GM18502 (cell line): ENCODE results near the gene WFS1.

Experiments used
- ATAC-seq: cut with Tn5 transposase; IDR thresholded peaks from one replicate; pipeline ENCODE4 v1.9.1; 2021; ENCODE audit warnings: mild to moderate bottlenecking; ENCODE audit not compliant: unreplicated experiment, poor library complexity

Gene WFS1

GRCh38 chr4:6295495-6295894 is 25.8 kb downstream of the WFS1 start:
- ATAC-seq = no peak

- ATAC-seq = no peak
These were observed 26.4 kb downstream of the WFS1 start for GRCh38 chr4:6296026-6296425.

DNA sequence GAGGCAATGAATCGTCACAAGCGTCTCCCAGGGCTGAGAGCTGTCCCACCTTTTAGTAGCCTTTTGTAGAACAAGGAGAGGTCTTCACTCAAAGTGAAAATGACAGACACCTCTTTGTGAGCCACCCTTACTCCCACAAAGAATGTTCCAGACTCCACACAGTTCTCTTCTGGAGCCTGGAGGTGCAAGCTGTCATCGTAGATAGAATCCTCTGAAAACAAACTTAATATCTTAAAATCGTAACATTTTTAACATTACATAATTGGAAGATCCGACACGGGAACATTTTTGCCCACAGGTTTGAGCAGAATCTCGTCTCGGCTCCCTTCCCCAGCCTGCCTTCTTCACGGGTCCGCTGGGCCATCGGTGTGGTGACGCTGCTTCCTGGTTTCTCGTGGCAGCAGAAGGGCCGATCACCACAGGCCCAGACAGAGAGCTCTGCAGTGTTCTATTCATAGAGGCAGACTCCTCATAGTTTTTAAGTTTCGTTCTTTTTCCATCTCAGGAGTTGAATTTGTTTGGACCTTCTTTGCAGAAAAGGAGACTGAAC is 27.7 kb downstream of the WFS1 start:
- no peak for ATAC-seq

DNA sequence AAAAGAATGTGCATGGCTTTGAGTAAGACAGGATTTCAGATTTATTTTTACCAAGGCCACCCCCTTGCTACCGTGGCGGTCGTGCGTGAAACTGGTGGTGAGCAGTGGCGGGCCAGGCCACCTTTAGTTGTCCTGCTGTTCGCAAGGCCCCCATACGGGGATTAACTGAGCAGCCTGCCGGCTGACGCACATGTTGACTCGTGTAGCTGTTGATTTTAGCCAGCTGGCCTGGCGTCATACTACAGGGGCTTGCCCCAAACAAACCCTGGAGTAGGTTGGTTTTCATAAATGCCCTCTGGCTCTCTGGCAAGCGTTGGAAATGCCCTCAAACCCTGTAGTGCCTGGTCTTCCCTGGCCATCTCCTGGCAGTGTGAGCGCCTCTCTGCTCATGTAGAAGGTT is 28.4 kb downstream of the WFS1 start:
- no peak for ATAC-seq

- no peak for ATAC-seq
These were observed 29.2 kb downstream of the WFS1 start for GRCh38 chr4:6298852-6299251.

DNA sequence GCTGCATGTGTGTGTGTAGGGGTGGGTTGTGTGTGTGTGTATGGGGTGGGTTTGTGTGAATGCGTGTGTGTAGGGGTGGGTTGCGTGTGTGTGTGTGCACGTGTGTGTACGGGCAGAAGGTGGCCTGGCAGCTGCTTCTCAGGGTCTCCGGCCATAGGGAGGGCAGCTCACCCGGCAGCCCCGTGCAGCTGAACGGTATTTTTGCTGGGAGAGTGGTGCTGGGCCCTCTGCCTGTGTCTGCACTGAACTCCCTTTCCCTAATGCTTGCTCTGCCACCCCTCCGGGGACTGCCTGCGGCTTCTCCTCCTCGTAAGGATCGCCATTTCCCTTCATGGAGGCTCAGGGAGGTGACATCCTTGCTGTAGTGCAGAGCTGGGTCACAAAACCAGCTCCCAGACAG is 30.2 kb downstream of the WFS1 start:
- ATAC-seq = no peak

GRCh38 chr4:6300359-6300758 is 30.7 kb downstream of the WFS1 start:
- no peak for ATAC-seq

DNA sequence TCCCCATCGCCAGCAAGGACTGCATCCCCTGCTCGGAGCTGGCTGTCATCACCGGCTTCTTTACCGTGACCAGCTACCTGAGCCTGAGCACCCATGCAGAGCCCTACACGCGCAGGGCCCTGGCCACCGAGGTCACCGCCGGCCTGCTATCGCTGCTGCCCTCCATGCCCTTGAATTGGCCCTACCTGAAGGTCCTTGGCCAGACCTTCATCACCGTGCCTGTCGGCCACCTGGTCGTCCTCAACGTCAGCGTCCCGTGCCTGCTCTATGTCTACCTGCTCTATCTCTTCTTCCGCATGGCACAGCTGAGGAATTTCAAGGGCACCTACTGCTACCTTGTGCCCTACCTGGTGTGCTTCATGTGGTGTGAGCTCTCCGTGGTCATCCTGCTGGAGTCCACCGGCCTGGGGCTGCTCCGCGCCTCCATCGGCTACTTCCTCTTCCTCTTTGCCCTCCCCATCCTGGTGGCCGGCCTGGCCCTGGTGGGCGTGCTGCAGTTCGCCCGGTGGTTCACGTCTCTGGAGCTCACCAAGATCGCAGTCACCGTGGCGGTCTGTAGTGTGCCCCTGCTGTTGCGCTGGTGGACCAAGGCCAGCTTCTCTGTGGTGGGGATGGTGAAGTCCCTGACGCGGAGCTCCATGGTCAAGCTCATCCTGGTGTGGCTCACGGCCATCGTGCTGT is 31.5 kb downstream of the WFS1 start:
- ATAC-seq = no peak

DNA sequence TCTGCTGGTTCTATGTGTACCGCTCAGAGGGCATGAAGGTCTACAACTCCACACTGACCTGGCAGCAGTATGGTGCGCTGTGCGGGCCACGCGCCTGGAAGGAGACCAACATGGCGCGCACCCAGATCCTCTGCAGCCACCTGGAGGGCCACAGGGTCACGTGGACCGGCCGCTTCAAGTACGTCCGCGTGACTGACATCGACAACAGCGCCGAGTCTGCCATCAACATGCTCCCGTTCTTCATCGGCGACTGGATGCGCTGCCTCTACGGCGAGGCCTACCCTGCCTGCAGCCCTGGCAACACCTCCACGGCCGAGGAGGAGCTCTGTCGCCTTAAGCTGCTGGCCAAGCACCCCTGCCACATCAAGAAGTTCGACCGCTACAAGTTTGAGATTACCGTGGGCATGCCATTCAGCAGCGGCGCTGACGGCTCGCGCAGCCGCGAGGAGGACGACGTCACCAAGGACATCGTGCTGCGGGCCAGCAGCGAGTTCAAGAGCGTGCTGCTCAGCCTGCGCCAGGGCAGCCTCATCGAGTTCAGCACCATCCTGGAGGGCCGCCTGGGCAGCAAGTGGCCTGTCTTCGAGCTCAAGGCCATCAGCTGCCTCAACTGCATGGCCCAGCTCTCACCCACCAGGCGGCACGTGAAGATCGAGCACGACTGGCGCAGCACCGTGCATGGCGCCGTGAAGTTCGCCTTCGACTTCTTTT is 32.2 kb downstream of the WFS1 start:
- ATAC-seq = no peak

DNA sequence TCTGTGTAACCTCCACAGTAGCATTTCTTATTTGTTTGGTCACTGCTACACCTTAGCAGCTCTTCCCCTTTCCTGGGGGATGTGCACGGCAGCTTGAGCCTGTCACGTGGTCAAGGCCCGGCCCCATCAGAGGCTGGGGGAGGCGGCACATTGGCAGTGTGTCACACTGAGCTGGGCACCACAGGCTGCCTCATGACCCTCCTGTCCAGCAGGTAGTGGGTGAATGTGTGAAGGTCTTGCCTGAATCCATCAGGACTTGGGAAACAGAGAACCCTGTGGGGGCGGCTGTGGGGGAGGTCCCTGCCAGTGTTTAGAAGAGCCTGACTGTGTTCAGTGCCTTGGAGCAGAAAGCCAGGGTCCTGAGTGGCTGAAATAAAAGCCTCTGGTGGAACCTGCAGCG is 33.2 kb downstream of the WFS1 start:
- ATAC-seq = no peak

- no peak for ATAC-seq
These were observed 34.3 kb downstream of the WFS1 start for GRCh38 chr4:6303943-6304342.

DNA sequence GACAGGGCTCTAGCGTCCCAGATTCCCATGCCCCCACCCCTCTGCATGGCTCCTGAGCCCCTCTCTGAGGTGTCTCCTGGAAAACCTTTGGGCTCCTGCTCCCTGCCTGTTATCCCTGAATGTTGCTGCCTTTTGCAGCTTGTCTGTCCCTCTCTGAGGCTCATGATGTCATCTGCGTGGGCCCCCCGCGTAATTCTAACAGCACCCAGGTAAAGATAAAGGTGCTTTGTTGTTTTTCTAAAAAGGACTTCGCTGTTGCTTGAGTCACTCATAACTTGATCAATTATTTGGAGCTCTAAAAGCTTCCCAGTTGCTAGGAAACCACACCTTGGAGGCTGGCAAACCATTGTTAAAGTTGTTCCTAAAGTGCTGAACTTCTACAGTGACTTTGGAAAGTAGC is 36.6 kb downstream of the WFS1 start:
- no peak for ATAC-seq

DNA sequence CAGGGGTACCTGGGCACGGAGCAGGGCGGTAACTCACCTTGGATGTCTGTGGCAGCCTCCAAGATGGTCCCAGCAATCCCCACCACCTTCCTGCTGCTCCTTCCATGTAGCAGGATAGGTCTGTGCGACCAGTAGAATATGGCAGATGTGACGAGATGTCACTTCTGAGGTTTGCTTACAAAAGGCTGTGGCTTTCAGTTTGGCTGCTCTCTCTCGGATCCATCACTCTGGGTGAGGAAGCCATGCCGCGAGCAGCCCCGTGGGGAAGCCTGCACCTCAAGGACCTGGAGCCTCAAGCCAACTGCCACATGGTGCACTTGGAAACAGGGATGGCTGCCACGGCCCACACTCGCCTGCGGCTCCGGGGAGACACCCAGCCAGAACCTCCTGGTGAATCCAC is 37.6 kb downstream of the WFS1 start:
- ATAC-seq = no peak

DNA sequence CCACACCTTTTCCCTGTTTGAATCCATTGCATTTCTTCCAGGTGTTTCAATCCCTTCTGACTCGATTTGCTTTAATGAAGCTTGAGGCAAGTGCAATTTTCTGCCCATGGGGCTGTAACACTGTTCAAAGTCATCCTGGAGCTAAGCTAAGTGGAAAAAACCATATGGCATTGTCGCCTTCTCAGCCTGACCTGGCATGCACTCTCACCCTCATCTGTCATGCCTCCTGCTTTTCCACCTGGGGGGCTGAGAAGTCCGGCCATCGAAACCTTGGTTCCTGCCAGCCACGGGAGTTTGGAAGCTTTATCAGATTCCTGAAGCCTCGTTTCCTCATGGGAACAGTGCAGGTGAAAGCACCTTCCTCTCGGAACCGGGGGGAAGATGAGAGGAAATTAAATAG is 38.2 kb downstream of the WFS1 start:
- no peak for ATAC-seq

DNA sequence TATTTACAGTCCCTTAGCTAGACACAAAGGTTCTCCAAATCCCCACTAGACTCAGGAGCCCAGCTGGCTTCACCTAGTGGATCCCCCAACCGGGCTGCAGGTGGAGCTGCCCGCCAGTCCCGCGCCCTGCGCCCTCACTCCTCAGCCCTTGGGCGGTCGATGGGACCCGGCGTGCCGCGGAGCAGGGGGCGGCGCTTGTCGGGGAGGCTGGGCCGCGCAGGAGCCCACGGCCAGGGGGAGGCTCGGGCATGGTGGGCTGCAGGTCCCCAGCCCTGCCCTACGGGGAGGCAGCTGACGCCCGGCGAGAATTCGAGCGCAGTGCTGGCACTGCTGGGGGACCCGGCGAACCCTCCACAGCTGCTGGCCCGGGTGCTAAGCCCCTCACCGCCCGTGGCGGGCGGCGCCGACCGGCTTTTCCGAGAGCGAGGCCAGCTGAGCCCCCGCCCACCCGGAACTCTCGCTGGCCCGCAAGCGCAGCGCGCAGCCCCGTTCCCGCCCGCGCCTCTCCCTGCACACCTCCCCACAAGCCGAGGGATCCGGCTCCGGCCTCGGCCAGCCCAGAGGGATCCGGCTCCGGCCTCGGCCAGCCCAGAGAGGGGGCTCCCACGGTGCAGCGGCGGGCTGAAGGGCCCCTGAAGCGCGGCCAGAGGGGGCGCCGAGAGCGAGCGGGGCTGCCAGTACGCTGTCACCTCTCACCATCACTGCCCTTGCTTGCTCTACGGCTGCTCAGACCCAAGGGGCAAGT is 39.4 kb downstream of the WFS1 start:
- no peak for ATAC-seq

DNA sequence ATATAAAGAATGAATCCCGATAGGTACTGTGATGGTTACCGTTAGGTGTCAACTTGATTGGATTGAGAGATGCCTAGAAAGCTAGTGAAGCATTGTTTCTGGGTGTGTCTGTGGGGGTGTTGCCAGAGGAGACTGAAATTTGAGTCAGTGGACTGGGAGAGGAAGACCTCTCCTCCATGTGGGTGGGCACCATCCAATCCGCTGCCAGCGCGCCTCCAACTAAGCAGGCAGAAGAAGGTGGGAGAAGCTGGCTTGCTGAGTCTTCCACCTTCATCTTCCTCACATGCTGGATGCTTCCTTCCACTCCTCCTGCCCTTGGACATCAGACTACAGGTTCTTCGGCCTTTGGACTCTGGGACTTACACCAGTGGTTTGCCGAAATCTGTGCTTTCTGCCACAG is 40.1 kb downstream of the WFS1 start:
- ATAC-seq = no peak

DNA sequence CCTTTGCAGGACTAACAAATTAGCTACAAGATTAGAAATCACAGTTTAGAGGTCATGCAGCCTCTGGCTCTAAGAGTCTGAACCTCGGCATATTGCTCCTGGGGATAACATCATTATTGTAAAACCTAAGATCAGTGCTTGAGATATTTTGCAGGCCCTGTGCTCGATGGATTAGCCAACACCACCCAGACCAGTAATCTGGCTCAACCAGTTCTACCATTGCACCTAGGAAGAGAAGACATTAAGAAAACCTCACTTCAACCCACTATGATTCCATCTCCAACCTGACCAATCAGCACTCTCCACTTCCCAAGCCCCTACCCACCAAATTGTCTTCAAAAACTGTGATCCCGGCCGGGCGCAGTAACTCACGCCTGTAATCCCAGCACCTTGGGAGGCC is 43.6 kb downstream of the WFS1 start:
- ATAC-seq = no peak

DNA sequence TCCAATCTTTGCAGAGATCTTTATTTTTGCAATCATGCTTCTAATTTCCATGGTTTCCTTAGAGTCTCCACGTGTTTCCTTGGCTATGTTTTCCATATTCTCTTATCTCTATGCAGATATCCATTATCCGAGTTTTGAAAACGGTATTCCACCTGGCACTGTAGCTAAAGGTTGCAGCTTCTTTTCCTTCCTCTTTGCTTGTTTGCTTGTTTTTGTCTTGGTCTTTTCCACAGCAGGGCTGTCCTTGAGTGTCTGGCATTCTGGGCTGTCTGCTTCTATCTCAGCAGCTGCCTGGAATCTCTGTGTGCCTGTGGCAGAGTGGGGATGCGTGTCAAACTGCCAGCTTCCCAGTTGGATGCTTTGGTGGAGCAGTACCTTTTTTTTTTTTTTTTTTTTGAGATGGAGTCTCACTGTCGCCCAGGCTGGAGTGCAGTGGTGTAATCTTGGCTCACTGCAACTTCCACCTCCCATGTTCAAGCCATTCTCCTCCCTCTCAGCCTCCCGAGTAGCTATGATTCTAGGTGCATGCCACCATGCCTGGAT is 46.9 kb downstream of the WFS1 start:
- ATAC-seq = no peak

DNA sequence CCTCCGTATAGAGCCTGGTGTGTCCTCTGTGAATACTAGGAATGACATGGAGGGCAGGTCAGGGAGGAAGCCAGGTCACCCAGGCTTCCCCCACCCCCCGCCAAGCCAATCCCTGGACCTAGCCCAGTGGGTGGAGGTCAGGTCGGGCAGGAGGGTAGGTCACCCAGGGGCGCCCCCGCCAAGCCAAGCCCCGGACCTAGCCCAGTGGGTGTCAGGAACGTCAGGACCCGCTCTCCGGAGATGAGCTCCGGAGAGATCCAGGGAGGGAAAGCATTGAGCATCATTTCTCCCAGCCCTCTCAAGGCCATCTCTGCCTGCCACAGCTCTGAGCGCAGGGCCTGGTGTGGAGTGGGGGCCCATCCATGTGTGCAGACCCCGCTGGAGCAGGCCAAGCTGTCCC is 48.6 kb downstream of the WFS1 start:
- no peak for ATAC-seq

GRCh38 chr4:6319530-6320150 is 50.0 kb downstream of the WFS1 start:
- ATAC-seq = no peak

- no peak for ATAC-seq
These were observed 51.0 kb downstream of the WFS1 start for GRCh38 chr4:6320663-6321062.
